Measurements from ENCODE around the gene OTOL1. TPM values are rescaled to one million over a fixed set of nuclear protein-coding genes. Genes with fewer than 3 reads are reported as not detected.

The OTOL1 gene
- total RNA-seq (2014; rRNA removed; shearing (Covaris generic)): not detected in 2 replicates
- polyA plus RNA-seq (2016; fragmentation: Nextera tagmentation; extraction: Ambion mirVana): not detected in 2 replicates
- long read RNA-seq: 0 reads

DNA sequence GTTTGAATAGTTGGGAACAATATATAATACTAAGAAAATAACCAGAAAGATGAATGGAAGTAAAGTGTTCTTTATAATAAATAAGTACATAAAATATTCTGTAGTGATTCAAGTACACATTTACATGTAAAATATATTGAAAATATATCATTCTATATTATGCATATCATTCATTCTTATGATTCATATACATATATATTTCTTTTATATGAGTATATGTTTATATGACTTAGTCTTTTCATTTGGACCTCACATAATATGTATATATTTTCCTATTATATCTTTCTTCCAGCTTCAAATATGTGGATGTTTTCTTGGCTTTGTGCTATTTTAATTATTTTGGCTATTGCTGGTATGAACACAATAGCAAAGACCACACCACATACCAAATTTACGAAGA is at the start of gene OTOL1:
Gene OTOL1, plus strand, starts transcription at position 301 of the 400 bp plus-strand sequence. Its CDS starts 0 bp downstream, at position 301.
- Histone ChIP-seq H3K4me1 (ENCODE audit: insufficient read depth) (no peaks in the 10 kb centered on the region; the same call in 1 of the 2 replicates), H3K27me3 (ENCODE audit: insufficient read depth) (no peaks in the 10 kb centered on the region), H3K27ac (ENCODE audit: low read depth) (no peak within 1 kb of the TSS), H3K9me2 (ENCODE audit: insufficient read depth) (no peaks in the 10 kb centered on the region), H3K36me3 (ENCODE audit: insufficient read depth) (no peaks in the 10 kb centered on the region), H4K20me1 (replicated peaks; ENCODE audit: insufficient read depth) (no peaks in the 10 kb centered on the region), H3K79me2 (replicated peaks; ENCODE audit: insufficient read depth) (no peaks in the 10 kb centered on the region), H3F3A (replicated peaks; ENCODE audit: low read depth) (no peaks in the 10 kb centered on the region), H3K4me2 (no peak within 1 kb of the TSS), H3K4me3 (no peak within 1 kb of the TSS), H2AFZ (no peak within 1 kb of the TSS)
- DNase-seq (ENCODE audit: low spot score) (no peak), ATAC-seq (no peak)
- Mint-ChIP-seq H3K4me1 (peaks cover 7% of the 10 kb centered on the region; the same call in 2 of the 3 replicates), H3K27ac (no peak within 1 kb of the TSS), H3K36me3 (ENCODE audit: low read depth) (no peaks in the 10 kb centered on the region; the same call in 2 of the 3 replicates), H3K4me3 (no peak within 1 kb of the TSS), H3K9me3 (peaks cover 11% of the 10 kb centered on the region), H3K27me3 (ENCODE audit: insufficient read depth, low read depth, poor library complexity) (no peaks in the 10 kb centered on the region)
- TF ChIP-seq EZH2phosphoT487 (IDR thresholded peaks at IDR 0.05; ENCODE audit: unreplicated experiment) (no peak), NANOG (IDR thresholded peaks at IDR 0.05; ENCODE audit: borderline replicate concordance) (no peak), CREB1 (CRISPR knock-in tag; IDR thresholded peaks at IDR 0.05; ENCODE audit: low read depth) (no peak), ZNF114 (CRISPR knock-in tag; IDR thresholded peaks at IDR 0.05) (no peak), EZH2 (IDR thresholded peaks at IDR 0.05; ENCODE audit: low read depth, unreplicated experiment) (no peak), STAT1 (IDR thresholded peaks at IDR 0.05; ENCODE audit: unreplicated experiment) (no peak), POLR2AphosphoS5 (IDR thresholded peaks at IDR 0.05; ENCODE audit: low read depth) (no peak), JUNB (IDR thresholded peaks at IDR 0.05; ENCODE audit: unreplicated experiment) (no peak), ZNF331 (CRISPR knock-in tag; IDR thresholded peaks at IDR 0.05; ENCODE audit: low read depth) (no peak)
- TF ChIP-seq, protein P1, sequence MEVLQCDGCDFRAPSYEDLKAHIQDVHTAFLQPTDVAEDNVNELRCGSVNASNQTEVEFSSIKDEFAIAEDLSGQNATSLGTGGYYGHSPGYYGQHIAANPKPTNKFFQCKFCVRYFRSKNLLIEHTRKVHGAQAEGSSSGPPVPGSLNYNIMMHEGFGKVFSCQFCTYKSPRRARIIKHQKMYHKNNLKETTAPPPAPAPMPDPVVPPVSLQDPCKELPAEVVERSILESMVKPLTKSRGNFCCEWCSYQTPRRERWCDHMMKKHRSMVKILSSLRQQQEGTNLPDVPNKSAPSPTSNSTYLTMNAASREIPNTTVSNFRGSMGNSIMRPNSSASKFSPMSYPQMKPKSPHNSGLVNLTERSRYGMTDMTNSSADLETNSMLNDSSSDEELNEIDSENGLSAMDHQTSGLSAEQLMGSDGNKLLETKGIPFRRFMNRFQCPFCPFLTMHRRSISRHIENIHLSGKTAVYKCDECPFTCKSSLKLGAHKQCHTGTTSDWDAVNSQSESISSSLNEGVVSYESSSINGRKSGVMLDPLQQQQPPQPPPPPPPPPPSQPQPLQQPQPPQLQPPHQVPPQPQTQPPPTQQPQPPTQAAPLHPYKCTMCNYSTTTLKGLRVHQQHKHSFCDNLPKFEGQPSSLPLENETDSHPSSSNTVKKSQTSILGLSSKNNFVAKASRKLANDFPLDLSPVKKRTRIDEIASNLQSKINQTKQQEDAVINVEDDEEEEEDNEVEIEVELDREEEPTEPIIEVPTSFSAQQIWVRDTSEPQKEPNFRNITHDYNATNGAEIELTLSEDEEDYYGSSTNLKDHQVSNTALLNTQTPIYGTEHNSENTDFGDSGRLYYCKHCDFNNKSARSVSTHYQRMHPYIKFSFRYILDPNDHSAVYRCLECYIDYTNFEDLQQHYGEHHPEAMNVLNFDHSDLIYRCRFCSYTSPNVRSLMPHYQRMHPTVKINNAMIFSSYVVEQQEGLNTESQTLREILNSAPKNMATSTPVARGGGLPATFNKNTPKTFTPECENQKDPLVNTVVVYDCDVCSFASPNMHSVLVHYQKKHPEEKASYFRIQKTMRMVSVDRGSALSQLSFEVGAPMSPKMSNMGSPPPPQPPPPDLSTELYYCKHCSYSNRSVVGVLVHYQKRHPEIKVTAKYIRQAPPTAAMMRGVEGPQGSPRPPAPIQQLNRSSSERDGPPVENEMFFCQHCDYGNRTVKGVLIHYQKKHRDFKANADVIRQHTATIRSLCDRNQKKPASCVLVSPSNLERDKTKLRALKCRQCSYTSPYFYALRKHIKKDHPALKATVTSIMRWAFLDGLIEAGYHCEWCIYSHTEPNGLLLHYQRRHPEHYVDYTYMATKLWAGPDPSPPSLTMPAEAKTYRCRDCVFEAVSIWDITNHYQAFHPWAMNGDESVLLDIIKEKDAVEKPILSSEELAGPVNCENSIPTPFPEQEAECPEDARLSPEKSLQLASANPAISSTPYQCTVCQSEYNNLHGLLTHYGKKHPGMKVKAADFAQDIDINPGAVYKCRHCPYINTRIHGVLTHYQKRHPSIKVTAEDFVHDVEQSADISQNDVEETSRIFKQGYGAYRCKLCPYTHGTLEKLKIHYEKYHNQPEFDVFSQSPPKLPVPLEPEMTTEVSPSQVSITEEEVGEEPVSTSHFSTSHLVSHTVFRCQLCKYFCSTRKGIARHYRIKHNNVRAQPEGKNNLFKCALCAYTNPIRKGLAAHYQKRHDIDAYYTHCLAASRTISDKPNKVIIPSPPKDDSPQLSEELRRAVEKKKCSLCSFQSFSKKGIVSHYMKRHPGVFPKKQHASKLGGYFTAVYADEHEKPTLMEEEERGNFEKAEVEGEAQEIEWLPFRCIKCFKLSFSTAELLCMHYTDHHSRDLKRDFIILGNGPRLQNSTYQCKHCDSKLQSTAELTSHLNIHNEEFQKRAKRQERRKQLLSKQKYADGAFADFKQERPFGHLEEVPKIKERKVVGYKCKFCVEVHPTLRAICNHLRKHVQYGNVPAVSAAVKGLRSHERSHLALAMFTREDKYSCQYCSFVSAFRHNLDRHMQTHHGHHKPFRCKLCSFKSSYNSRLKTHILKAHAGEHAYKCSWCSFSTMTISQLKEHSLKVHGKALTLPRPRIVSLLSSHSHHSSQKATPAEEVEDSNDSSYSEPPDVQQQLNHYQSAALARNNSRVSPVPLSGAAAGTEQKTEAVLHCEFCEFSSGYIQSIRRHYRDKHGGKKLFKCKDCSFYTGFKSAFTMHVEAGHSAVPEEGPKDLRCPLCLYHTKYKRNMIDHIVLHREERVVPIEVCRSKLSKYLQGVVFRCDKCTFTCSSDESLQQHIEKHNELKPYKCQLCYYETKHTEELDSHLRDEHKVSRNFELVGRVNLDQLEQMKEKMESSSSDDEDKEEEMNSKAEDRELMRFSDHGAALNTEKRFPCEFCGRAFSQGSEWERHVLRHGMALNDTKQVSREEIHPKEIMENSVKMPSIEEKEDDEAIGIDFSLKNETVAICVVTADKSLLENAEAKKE (CRISPR knock-in tag; IDR thresholded peaks at IDR 0.05): no peak
- TF ChIP-seq, protein P2, sequence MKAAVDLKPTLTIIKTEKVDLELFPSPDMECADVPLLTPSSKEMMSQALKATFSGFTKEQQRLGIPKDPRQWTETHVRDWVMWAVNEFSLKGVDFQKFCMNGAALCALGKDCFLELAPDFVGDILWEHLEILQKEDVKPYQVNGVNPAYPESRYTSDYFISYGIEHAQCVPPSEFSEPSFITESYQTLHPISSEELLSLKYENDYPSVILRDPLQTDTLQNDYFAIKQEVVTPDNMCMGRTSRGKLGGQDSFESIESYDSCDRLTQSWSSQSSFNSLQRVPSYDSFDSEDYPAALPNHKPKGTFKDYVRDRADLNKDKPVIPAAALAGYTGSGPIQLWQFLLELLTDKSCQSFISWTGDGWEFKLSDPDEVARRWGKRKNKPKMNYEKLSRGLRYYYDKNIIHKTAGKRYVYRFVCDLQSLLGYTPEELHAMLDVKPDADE (IDR thresholded peaks at IDR 0.05): no peak
- TF ChIP-seq, protein P3, sequence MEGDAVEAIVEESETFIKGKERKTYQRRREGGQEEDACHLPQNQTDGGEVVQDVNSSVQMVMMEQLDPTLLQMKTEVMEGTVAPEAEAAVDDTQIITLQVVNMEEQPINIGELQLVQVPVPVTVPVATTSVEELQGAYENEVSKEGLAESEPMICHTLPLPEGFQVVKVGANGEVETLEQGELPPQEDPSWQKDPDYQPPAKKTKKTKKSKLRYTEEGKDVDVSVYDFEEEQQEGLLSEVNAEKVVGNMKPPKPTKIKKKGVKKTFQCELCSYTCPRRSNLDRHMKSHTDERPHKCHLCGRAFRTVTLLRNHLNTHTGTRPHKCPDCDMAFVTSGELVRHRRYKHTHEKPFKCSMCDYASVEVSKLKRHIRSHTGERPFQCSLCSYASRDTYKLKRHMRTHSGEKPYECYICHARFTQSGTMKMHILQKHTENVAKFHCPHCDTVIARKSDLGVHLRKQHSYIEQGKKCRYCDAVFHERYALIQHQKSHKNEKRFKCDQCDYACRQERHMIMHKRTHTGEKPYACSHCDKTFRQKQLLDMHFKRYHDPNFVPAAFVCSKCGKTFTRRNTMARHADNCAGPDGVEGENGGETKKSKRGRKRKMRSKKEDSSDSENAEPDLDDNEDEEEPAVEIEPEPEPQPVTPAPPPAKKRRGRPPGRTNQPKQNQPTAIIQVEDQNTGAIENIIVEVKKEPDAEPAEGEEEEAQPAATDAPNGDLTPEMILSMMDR (conservative IDR thresholded peaks at IDR 0.05; ENCODE audit: low read depth in 2 of 2): no peak
- TF ChIP-seq, protein P4, sequence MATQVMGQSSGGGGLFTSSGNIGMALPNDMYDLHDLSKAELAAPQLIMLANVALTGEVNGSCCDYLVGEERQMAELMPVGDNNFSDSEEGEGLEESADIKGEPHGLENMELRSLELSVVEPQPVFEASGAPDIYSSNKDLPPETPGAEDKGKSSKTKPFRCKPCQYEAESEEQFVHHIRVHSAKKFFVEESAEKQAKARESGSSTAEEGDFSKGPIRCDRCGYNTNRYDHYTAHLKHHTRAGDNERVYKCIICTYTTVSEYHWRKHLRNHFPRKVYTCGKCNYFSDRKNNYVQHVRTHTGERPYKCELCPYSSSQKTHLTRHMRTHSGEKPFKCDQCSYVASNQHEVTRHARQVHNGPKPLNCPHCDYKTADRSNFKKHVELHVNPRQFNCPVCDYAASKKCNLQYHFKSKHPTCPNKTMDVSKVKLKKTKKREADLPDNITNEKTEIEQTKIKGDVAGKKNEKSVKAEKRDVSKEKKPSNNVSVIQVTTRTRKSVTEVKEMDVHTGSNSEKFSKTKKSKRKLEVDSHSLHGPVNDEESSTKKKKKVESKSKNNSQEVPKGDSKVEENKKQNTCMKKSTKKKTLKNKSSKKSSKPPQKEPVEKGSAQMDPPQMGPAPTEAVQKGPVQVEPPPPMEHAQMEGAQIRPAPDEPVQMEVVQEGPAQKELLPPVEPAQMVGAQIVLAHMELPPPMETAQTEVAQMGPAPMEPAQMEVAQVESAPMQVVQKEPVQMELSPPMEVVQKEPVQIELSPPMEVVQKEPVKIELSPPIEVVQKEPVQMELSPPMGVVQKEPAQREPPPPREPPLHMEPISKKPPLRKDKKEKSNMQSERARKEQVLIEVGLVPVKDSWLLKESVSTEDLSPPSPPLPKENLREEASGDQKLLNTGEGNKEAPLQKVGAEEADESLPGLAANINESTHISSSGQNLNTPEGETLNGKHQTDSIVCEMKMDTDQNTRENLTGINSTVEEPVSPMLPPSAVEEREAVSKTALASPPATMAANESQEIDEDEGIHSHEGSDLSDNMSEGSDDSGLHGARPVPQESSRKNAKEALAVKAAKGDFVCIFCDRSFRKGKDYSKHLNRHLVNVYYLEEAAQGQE (IDR thresholded peaks at IDR 0.05; ENCODE audit: unreplicated experiment): no peak

All from GM23338 (cell line).